PFSK-1 (cell line): ENCODE data around the gene ZNF571.

Experiments
- FOXP2 ChIP-seq: optimal IDR thresholded peaks from 2 replicates; pipeline ENCODE3; 2011; ENCODE audit warnings: borderline replicate concordance, control low read depth, inconsistent platforms; ENCODE audit not compliant: insufficient read depth; ENCODE audit errors: extremely low read length, extremely low read depth
- POLR2AphosphoS5 ChIP-seq: IDR thresholded peaks from 2 replicates; pipeline ENCODE4 v1.6.1; 2012; ENCODE audit warnings: low read depth, mild to moderate bottlenecking, control low read depth, low read length, moderate library complexity
- REST ChIP-seq, 2 experiments: IDR thresholded peaks; 2 replicates each; pipeline versions ENCODE4 v1.6.1 to v1.8.0; 2011 to 2012; ENCODE audit warnings: low read depth in 2 of 2, low read length in 2 of 2, control low read depth in 1 of 2, inconsistent platforms in 1 of 2, mild to moderate bottlenecking in 1 of 2, moderate library complexity in 1 of 2; ENCODE audit not compliant: insufficient read depth in 1 of 2
- SIN3A ChIP-seq: IDR thresholded peaks from 2 replicates; pipeline ENCODE4 v1.6.1; 2012; ENCODE audit warnings: mild to moderate bottlenecking, low read length, moderate library complexity, borderline replicate concordance; ENCODE audit not compliant: insufficient read depth
- TAF1 ChIP-seq: IDR thresholded peaks from 2 replicates; pipeline ENCODE4 v1.6.1; 2012; ENCODE audit warnings: low read length, control low read depth, borderline replicate concordance; ENCODE audit not compliant: insufficient read depth

The ZNF571 gene

GRCh38 chr19:37551129-37551993, 43.2 kb downstream of the ZNF571 start:
- TF ChIP-seq TAF1, result no peak
- TF ChIP-seq SIN3A, result no peak
- TF ChIP-seq REST (IDR thresholded peaks at IDR 0.05; ENCODE audit: insufficient read depth in 1 of 2, low read depth in 2 of 2, low read length in 2 of 2), result no peak
- no peak for TF ChIP-seq FOXP2
- TF ChIP-seq POLR2AphosphoS5, result no peak

GRCh38 chr19:37537391-37537947, 57.1 kb downstream of the ZNF571 start:
- no peak for TF ChIP-seq TAF1
- TF ChIP-seq FOXP2, result no peak
- no peak for TF ChIP-seq POLR2AphosphoS5
- TF ChIP-seq REST (IDR thresholded peaks at IDR 0.05; ENCODE audit: insufficient read depth in 1 of 2, low read depth in 2 of 2, low read length in 2 of 2), result no peak
- no peak for TF ChIP-seq SIN3A

- TF ChIP-seq SIN3A (no peak), FOXP2 (no peak), TAF1 (no peak), REST (IDR thresholded peaks at IDR 0.05; ENCODE audit: insufficient read depth in 1 of 2, low read depth in 2 of 2, low read length in 2 of 2) (no peak), POLR2AphosphoS5 (no peak)
Measured at GRCh38 chr19:37519890-37520289, 74.7 kb downstream of the ZNF571 start.
